ENCODE measurements around the gene SLC38A9. TPM values are rescaled to one million over a fixed set of nuclear protein-coding genes. Genes with fewer than 3 reads are reported as not detected.
"Not testable (repeated sequence)": the region's sequence is repeated elsewhere in the genome, so short reads cannot be mapped to it uniquely, and the experiment has no call there.

Gene SLC38A9
- total RNA-seq = 37.1 and 40.6 TPM in 2 replicates

- intact Hi-C loops (cut with micrococcal nuclease) = loop anchor here (1.0 to 5.0 kb wide), 13 partner anchors 51 to 1460 kb away; partner anchors contain the start of genes CDC20B, GPBP1, IL31RA and IL6ST
These were observed at the start of gene SLC38A9 for GRCh38 chr5:55712023-55712859. Gene SLC38A9 (minus strand): TSS chr5:55712324. CDS start chr5:55697958, 14,366 bp downstream.

DNA sequence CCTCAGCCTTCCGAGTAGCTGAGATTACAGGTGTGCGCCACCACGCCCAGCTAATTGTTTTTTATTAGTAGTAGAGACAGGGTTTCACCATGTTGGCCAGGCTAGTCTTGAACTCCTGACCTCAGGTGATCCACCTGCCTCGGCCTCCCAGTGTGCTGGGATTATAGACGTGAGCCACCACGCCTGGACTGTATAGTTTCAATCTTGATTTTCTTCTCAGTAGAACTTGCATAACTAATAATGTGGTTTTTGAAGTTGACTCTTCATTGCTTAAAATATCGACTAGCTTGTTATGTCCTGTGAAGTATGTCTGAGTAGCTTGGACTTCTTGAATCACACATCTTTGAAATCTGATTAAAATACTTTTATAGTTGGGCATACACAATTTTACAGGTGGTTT, 49.6 kb upstream of the SLC38A9 start:
- intact Hi-C loops (cut with micrococcal nuclease) = loop anchor here (2.0 to 5.0 kb wide), 5 partner anchors 95 to 1114 kb away; partner anchors contain the start of gene CDC20B

- intact Hi-C loops (cut with micrococcal nuclease) = no loop called here
These were observed 46.6 kb upstream of the SLC38A9 start for GRCh38 chr5:55758714-55759113.

DNA sequence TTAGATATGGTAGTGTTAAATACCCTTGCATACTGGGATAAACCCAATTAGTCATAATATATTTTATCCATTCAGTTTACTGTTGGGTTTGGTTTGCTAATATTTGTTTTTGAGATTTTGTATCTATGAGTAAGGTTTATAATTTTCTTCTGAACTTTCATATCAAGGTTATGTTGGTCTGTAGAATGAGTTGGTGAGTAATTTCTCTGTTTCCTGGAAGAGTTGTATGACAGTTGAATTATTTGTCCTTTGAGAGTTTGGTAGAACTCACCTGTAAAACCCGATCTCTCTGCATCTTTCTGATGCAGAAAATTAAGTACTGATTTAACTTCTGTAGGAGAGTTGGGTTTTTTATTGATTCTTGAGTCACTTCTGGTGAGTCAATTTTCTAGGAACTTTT, 46.1 kb upstream of the SLC38A9 start:
- intact Hi-C loops (cut with micrococcal nuclease) = no loop called here

- intact Hi-C loops (cut with micrococcal nuclease) = no loop called here
These were observed 38.4 kb upstream of the SLC38A9 start for GRCh38 chr5:55750499-55750898.

DNA sequence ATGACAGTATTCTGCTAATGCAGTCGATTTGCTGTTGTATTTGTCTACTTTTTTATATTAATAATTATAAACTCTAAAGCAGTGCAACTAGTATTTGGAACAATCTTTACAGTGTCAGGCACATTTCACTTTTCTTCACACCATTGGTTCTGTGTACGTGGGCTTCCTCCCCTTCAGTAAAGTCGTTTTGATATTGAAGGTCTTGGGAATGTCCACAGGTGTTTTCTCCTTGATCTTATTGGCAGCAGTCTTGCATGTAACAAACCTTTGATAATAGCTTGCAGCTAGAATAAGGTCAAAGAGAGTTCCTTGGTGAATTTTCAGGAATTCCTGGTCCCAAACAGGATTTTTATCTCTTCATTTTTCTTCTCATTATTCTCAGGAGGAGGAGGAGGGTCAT, 37.9 kb upstream of the SLC38A9 start:
- intact Hi-C loops (cut with micrococcal nuclease) = no loop called here

DNA sequence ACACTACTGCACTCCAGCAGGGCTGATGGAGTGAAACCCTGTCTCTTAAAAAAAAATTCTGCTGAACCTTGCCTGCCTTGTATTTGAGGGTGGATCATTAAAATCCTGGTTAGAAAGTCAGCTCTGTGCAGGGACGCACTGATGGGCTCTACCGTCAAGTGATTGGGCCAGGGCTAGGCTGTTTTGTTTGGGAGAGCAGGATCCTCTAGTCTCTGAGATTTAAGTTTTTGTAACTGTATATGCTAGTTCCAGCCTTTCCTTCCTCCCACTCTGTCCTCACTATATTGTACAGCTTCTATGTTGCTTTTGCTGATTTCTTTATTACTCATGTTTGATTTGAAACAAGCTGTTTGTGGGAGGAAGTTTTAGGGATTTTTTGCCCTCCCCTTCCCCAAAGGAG, 37.3 kb upstream of the SLC38A9 start:
- intact Hi-C loops (cut with micrococcal nuclease) = no loop called here

DNA sequence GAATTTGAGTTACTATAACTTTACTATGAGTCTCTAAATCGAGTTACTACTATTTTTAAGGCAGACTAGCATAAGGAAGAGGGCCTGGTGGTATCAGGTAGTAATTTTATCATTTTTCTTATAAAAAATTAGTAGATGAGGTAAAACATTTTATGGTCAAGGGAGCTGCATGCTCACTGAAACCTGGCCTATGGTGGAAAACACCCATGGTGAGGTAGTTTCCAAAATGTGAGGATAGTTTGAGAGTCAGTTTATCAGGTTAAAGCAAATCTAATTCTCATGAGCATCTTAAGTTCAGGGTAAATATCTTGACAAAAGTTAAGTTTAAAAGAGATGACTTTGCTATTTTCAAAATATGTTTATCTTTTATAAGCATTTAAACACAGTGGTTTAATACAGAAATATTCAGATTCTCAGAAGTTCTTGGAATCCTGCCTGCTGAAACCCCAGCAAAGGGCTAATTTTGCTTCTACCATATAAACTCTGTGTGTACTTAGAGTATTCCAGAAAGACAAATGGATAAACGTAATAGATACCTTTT, 35.7 kb upstream of the SLC38A9 start:
- intact Hi-C loops (cut with micrococcal nuclease) = no loop called here

GRCh38 chr5:55742778-55743177, 30.7 kb upstream of the SLC38A9 start:
- intact Hi-C loops (cut with micrococcal nuclease) = no loop called here

GRCh38 chr5:55737793-55738192, 25.7 kb upstream of the SLC38A9 start, which contains the start of gene DDX4:
Gene DDX4 (plus strand): TSS chr5:55738061. CDS start chr5:55738964, 903 bp downstream.
- intact Hi-C loops (cut with micrococcal nuclease) = no loop called here

DNA sequence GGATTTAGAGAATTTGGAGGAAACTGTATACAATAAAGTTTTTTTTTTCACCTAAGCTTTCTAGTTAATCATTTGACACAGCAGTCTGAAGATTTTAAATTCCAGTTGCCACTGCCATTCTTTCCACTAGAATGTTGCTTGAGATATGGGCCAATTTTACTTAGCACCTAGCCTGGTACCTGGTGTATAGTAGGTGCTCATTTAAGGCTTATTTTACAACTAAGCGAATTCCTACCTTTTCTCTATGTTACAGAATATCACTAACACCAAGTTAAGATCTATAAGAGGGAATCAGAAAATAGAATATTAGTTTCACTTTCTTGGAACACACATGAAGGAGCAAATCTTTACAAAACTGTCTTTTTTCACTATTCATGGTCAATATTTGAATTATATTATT, 22.5 kb upstream of the SLC38A9 start:
- intact Hi-C loops (cut with micrococcal nuclease) = no loop called here

DNA sequence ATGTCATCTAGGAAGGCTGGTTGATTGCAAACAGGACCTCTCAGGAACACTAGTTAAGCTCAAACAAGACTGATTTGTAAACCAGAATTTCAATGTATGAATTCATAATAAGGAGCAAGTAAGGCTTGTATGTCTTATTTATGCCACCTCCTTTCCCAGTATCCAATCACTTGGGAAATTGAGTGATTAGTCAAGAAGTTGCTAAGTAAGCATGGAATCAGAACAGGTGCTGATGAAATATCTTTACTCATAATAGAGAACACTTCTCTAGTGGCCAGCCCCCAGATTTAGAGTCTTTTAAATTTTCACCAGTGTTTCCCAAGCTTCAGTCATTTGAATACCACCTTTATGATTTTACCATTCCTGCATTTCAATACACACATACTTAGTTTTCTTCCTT, 20.5 kb upstream of the SLC38A9 start:
- intact Hi-C loops (cut with micrococcal nuclease) = no loop called here

DNA sequence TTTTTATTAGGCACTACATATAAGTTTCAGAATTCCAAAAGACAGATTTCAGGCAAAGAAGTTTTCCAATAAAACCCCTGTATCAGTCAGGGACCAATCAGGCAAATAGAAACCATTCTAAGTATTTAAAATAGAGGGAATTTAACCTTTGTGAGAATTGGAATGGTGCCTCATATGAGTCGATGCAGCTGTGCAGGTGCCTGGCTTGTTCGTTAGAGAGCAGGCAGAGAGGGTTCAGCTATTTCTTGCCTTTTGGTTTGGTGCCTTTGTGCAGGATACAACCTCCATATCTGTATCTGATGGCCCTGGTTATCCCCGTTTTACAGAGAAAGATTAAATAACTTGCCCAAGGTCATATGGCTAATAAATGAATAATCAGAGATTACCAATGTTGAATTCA, 19.7 kb upstream of the SLC38A9 start:
- intact Hi-C loops (cut with micrococcal nuclease) = no loop called here

- intact Hi-C loops (cut with micrococcal nuclease) = no loop called here
These were observed 12.2 kb upstream of the SLC38A9 start for GRCh38 chr5:55724281-55724680.

- intact Hi-C loops (cut with micrococcal nuclease) = no loop called here
These were observed 8.1 kb upstream of the SLC38A9 start for GRCh38 chr5:55720188-55720703.

DNA sequence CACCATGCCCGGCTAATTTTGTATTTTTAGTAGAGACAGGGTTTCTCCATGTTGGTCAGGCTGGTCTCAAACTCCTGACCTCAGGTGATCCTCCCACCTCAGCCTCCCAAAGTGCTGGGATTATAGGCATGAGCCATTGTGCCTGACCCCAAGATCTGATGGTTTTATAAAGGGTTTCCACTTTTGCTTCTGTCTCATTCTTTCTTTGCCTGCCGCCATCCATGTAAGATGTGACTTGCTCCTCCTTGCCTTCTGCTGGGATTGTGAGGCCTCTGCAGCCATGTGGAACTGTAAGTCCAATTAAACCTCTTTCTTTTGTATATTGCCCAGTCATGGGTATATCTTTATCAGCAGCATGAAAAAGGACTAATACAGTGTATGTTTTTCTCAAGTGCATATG, 6.9 kb upstream of the SLC38A9 start:
- intact Hi-C loops (cut with micrococcal nuclease) = not testable (repeated sequence)

DNA sequence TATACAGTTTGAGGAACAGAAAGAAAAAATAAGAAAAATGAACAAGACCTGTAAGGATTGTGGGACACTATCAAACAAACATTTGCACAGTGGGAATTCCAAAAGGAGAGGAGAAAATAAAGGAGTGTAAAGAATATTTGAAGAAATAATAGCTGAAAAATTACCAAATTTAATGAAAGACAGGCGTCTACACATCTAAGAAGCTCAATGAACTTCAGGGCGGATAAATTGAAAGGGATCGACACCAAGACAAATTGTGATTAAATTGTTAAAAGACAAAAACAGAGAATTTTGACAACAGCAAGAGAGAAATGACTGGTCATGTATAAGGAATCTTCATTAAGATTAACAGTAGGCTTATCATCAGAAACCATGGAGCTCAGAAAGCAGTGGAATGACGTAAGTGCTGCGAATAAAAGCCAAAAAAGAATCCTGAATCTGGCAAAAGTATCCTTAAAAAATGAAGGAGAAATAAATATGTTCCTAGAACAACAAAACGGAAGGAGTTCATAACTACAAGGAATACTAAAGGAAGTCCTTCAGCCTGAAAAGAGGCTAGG, 3.5 kb upstream of the SLC38A9 start:
- intact Hi-C loops (cut with micrococcal nuclease) = no loop called here

GRCh38 chr5:55714749-55715148, 2.6 kb upstream of the SLC38A9 start:
- intact Hi-C loops (cut with micrococcal nuclease) = loop anchor here (5.0 kb wide), 1 partner anchor 1458 kb away; the partner anchor contains the start of gene GPBP1

DNA sequence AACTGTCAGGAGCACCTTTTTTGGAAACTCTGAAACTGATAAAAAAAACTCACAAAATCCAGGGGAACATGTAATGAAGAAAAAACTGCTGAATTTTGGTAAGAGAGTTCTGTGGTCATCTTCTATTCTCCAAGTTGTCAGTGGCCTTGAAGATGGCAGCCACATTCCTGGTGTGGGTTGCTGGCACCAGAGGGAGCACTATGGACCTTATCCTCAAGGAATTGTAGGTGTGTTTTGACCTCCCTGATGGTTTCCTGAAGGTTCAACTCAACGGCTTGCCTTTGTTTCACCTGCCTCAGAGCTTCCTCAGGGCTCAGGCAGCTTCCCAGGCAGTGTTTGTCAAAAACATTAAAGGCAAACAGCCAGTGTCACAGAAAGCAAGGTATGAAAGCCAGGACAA, 2.2 kb upstream of the SLC38A9 start:
- intact Hi-C loops (cut with micrococcal nuclease) = loop anchor here (5.0 kb wide), 1 partner anchor 1458 kb away; the partner anchor contains the start of gene GPBP1

DNA sequence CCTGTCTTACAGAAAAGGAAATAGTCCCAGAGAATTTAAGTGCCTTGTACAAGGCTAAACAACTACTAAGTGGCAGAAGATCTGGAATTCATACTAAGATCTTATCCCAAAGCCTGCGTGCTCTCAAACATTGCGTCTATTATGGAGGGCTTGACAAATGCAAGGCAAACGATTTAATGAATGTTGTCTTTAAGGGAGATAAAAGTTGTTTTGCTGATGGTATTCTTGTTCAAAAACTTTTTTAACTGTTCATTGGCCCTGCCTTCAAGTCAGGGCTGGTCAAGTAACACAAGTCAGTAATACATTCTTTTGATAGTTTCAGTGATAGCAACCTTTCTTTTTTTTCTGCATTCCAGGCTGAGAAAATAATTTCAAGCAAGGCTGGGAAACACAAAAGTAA, 1.7 kb upstream of the SLC38A9 start:
- intact Hi-C loops (cut with micrococcal nuclease) = loop anchor here (2.0 to 5.0 kb wide), 6 partner anchors 209 to 1458 kb away; partner anchors contain the start of genes GPBP1 and IL6ST

DNA sequence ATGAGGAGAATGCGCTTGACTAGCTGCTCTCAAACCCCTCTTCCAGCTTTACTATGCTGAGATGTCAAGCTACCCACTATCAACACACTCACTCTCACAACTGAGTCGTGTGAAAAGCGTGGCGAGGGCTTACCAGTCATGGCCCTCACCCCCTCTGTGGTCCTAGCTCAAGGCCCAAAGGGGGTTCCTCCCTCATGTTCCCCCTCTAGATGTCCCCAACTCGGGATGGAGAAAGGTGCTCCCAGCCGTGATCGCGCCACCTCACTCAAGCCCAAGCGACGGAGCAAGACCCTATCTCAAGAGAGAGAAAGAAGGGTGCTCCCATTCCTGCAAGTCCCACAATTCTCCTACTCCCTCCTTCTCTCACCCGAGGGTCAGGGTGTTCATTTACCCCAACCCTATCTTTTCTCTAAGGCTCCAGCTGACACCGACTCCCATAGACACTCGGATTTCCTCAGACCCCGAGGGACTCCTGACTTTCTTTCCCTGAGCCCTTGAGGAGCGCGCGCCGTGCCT, 559 bp downstream of the SLC38A9 start:
- intact Hi-C loops (cut with micrococcal nuclease) = loop anchor here (1.0 to 5.0 kb wide), 13 partner anchors 52 to 1461 kb away; partner anchors contain the start of genes CDC20B, GPBP1, IL31RA and IL6ST

GRCh38 chr5:55708732-55709131, 3.4 kb downstream of the SLC38A9 start:
- intact Hi-C loops (cut with micrococcal nuclease) = no loop called here

Data from T-helper 1 cell treated with Interleukin-12 subunit alpha and Interleukin-12 subunit beta and Interleukin-4 antibody, amounts not matched to agents 30 ng/mL and 1 ng/mL, for 36 hours (primary cell).